ENCODE measurements around the gene IMMP2L.

IMMP2L gene

DNA sequence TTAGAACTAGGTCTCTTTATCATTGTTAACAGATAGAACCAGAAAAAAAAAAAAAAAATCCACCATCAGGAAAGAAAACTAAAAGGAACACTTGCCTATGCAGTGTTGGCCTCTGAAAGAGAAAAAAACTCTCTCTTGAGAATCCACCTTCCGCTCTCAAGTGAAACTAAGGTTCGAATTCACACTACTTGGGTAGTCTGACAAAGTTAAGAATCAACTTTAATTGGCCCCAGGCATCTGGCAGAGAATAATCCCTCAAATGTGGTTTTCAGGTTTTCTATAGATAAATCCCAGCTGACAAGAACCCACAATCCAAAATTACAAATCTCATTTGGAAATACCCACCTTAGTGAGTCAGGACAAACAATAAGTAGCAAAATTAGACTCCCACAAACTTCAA, 671.1 kb downstream of the IMMP2L start:
- no peak for DNase-seq

DNA sequence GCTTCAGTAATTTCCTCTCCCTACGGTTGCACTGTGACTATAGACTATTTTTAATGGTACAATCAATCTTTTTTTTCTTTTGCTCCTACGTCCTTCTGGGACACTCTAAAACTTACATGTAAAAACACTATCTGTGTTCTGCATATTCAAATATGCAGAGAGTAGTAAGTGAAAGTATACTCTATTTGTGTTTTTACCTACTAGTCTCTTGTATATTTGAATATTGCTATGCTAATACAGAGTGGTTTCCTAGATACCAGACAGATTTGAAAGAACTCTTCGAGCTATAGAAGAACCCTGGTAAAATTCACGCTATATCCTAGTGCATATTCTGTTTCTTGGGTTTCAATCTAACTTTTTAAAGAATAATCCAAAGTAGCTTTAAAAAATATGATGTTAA, 672.2 kb downstream of the IMMP2L start:
- no peak for DNase-seq

DNA sequence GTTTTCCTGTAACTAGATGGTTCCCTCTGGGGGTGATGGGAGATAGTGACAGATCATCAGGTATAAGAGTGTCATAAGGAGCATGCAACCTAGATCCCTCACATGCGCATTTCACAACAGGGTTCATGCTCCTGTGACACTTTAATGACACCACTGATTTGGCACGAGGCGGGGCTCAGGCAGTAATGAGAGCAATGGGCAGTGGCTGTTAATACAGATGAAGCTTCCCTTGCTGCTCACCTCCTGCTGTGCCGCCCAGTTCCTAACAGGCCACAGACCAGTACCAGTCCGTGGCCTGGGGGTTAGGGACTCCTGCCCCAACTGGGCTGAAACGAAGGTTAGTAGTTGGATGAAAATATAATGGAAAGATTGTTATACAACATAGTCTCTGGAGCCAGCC, 673.0 kb downstream of the IMMP2L start:
- DNase-seq, result no peak

DNA sequence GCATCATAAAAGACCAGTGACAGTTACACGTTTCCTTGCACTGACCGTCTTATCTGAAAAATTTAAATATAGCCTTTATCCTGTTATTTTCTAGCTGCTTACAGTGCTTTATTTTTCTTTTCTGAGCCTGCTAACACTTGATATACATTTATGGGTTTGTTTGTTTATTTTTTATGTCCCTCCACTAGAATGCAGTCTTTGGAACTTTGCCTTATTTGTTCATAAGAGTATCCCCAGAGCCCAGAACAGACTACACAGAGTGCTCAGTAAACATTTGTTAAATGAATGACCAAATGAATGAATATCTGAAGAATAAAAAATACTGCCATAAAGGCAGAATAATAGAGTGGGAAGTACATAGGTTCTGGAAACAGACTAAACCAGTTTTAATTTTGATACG, 673.7 kb downstream of the IMMP2L start:
- no peak for DNase-seq

DNA sequence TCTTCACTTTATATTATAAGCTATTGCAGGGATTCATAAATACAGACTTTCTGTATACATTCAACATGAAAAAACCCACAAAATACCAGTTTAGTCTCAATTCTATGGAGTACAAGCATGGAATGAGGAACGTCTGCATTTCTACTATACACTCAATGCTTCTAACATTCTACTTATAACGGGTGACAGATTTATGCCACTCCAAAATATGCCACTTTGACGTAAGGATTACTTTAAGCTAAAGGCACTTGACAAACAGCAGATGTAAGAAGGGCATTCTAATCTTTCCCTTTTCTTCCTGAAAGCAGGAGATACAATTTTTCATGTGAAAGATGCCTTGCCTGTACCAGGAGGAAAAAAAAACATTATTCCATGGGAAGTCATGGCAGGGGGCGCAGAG, 676.8 kb downstream of the IMMP2L start:
- no peak for DNase-seq

DNA sequence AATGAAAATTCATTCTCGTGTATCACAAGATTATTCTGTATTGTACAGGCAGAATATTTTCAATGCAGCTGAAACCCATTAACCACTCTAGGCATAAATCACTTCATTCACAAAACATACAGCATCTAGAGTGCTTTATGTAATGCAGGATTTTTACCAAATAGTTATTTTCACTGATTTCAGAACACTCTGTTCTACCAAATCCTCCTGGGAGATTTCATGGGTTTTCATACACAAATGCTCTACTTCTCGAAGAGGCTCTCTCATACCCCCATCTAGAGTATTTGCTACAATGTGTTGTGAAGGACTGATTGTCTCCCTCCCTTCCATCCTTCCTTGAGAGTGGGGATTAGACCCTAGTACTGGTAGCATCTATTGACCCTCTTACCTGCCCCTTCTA, 680.6 kb downstream of the IMMP2L start:
- DNase-seq, result no peak

DNA sequence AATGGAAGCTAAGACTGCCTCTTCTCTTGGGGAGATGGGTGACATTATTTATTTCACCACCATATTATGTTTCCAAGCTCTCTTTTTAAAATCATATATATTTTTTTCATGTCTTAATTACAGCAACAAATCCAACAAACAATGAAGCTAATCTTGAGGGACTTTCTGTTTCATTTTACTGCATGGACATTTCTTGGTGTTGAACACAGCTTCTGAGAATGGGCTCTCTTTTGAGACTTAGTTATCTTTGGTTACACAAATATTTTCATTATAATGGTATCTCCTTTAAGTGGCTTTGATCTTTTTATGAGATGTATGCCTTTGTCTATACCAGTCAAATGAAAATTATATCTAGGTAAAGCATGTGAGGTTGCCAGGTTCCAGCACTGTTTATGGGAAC, 681.3 kb downstream of the IMMP2L start:
- DNase-seq, result no peak

DNA sequence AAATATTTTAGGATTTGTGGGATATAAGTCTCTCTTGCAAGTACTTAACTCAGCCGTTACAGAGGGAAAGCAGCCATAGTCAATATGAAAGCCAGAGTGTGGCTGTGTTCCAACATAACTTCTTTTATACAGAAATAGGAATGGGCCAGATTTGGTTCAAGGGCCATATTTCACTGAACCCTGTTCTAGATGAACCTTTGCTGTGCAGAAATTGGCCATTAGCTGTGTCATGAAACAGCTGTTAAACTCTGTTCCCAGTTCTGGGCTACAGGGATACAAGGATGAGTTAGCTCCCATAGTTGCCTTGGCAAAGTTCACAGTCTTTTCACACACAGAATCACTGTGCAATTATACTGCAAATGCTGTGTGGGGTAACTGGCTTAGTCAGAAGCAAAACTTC, 685.3 kb downstream of the IMMP2L start:
- DNase-seq, result no peak

DNA sequence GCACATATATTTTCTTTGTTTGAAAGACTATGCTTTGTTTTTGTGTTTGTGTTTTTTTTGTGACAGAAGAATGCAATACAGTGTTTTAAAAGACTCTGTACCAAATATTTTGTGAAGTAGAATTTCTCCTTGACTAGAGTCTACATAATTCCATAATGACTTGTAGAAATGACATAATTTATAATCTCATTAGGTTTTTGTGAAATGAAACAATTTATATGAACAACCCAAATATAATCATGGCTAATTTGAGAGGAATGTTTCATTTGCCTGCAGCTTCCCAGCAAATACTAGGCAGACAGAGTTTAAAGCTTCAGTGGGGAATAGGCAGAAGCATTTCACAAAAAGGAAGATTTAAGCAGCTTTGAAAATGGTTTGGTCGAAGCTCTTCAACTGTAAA, 686.9 kb downstream of the IMMP2L start:
- DNase-seq, result no peak

DNA sequence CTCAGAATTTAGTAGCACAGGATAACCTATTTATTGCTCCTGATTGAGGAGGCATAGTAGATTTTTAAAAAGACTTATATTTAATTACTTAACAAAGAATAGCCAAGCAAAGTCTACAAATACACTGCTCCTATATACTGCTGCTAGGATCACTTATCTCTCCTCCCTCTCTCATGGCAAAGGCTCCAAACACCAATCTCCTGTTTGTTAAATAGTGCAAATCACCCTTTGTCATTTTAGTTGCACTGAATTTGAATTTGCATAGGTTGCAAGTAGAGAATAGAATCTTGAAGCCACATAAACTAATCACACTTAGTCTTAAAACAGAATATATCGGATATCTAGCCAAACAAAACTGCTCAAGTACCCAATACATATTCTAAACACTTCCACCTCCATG, 690.4 kb downstream of the IMMP2L start:
- DNase-seq, result no peak

DNA sequence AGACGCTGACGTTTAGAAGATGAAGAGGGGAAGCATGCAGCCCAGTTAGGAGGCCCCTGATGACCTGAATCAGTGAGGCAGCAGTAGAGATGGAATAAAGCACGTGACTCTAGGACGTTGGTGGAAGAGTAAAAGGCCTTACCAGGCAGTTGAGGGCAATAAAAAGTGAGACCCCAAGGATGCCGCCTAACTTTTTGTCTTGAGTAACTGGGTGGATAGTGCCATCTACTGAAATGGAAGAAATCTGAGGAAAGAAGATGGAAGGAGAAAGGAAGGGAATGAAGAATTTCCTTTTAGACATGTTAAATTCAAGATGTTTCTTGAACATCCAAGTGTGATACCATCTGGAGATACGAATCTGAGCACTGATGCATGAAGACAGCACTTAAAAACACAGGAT, 691.4 kb downstream of the IMMP2L start:
- DNase-seq, result no peak

DNA sequence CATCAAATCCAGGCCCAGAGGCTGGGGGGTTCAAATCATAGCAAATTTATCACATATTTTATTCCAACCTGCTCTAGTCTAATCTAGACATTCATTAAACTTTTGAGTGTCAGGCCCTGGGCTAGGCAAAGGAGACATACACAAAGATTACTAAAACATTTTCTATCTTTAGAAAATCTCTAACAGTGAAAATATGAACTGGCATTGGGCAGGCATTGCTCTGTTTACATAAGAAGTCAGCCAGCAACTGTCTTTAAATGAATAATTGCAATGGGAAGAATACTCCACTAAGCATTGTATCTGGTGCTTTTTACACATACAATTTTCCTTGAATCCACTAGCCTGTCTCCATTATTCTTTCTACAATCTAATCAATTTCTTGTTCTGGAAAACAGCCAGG, 693.8 kb downstream of the IMMP2L start:
- DNase-seq, result no peak

DNA sequence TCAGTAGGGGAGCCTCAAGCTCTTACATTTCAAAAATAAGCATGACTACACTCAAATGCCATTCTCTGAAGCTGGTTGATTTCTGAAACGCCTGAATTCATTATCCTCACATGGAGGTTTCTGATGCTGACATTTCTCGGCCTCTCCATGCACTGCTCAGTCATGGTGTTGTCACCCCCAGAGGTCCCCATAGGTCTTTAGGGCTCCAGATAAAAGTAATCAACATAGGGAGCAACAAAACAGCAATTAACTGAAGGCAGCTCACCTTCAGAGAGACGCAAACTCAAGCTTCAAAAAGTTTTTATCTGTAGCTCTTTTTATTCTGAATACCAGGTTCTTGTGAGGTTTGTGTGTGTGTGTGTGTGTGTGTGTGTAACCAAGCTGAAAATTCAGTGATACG, 694.5 kb downstream of the IMMP2L start:
- no peak for DNase-seq

DNA sequence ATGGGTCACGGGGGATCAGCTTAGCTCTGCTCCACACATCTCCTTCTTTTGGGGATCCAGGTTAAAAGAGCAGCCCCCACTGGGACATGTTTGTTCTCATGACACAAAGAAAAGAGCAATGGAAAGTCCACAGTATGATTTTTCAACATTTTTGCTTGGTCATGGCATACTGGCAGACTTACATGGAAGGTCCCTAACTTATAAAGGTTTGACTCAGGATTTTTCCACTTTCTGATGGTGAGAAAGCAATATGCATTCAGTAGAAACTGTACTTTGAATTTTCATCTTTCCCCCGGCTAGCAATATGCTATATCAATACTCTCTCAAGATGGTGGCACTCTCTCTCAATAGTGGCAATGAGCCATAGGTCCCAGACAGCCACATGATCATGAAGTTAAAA, 699.0 kb downstream of the IMMP2L start:
- no peak for DNase-seq

DNA sequence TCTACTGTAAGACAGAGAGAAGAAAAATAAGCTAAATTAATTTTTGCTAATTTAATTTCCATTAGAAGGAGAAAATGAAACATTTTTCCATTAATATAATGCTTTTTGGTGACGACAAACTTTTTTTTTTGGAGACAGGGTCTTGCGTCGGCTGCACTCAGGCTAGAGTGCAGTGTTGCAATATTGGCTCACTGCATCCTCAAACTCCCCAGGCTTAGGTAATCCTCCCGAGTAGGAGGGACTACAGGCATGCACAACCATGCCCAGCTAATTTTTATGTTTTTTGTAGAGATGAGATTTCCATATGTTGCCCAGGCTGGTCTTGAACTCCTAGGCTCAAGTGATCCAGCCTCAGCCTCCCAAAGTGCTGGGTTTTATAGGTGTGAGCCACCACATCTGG, 701.1 kb downstream of the IMMP2L start:
- no peak for DNase-seq

DNA sequence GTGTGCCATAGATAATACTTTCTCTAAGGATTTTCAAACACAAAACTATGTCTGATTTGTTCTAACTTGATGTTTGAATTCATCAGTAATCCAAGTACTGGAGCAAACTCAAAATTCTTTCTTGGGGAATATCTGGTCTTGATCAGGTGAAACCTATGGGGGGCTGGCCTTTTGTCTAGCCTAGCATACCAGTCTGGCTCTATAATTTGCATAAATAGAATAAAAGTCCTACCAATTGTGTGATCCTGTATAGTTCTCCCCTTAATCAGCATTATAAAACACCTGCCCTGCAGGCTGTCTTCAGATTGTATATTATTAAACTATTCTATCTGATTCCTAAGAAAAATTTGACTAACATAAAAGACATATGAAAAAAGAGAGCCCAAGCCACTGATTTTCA, 705.2 kb downstream of the IMMP2L start:
- no peak for DNase-seq

DNA sequence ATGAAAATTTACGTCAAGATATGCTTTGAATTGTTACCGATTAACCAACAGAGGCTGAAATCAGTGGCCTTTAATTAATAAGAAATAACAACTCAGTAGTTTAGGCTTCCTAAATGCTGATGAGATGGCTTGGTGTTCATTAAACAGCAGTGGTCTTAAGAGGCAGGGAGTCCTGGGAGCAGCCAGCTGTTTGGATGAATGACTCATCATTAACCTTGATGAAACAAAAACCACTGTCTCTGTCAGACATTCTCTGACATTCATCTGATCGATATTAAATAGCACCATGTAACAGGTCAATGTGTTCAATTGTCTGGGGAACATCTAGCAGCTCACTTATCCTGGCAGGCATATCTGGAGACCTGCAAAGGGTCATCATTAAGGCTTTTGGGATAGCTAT, 705.6 kb downstream of the IMMP2L start:
- DNase-seq, result no peak

DNA sequence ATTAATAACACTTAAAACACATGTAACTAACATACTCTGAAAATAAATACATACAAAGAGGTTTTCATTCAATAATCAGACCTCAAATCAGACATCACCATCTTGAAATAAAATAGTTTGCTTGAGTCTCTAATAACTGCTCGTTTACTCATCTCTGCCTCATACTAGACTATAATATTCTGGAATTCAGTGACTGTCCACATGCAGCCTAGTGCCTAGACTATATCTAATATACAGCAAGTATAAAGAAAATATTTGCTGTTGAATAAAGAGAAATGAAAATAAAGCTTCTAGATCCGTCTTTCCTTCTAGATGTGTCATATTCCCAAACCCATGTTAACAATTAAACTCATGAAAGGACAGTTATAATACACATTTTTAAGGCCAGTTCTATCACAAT, 707.6 kb downstream of the IMMP2L start:
- no peak for DNase-seq

DNA sequence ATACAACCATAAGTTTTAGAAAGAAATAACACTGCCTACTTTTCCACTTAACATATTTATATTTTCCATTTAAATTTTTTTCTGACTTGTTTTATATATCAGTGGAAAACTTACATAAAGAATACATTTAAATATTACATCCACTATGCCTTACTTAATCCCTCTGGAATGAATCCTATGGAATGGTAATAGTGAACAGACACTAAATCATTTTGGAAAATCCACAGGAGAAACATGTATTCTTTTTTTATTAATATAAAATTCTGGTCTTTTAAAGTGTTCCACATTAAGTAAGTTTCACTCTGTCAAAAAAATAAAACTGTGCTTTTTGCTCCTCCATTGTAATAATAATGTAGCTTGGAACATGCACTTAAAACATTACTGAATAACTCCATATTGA, 708.1 kb downstream of the IMMP2L start:
- no peak for DNase-seq

DNA sequence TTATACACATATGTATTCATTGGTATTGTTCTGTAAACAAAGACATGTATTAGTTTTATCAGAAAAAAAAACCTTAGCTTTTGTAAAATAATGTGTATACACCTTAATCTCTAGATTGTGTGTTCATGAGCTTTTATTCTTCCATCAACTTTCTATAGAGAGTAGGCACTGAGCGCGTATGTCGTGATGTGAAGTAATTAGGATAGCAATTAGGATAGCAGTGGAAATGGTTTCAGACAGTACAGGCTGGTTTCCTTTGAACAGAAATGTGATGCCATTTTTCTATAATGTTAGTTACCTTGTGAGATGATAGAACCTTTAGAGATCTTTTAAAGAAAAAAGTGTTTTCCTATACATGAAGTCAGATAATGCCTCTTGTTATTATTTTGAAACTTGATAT, 709.0 kb downstream of the IMMP2L start:
- DNase-seq, result no peak

DNA sequence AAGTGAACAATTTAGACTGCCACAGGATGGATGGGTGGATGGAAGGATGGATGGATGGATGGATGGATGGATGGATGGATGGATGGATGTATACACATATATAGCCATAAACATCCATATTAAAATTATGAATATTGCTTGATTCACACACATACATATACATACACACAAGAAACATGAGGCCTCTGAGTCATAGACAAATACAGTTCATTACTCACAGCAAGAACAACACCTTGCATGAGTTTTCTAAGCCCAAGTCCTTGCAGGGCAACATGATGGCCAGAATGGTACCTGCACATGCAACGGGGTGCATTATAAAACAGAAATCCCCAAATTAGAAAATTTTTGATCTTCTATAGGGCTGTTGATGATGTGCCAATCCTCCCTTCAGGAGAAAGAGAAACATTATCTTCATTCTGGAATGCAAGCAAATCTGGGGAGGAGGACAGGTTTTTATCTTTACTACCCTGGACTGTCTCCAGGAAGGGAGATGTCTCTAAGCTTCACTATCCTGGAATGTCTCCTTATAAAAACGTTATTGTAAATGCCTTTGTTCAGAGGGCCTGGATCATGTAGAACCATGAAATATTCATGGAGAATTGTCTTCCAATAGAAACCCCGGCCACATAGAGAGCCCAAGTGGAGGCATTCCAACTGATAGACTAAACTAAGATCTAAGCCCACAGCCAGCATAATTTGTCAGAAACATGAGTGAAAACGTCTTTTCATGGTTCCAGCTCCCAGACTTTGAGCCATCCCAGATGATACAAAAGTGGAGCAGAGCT, 709.9 kb downstream of the IMMP2L start:
- no peak for DNase-seq

DNA sequence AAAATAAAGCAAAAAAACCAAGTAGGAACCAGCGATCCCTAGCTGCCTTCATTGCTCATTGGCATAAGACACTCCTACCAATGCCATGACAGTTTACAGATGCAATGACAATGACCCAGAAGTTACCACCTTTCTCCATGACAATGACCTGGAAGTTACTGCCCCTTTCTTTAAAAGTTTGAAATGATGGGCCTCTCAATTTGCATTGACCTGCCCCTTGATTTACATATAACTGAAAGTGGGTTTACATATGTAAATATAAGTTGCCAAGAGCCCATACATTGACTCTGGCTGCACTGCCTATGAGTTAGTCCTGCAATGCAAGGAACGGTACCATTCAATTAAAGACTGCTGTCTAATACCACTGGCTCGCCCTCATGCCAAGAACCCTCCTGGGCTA, 712.1 kb downstream of the IMMP2L start:
- no peak for DNase-seq

DNA sequence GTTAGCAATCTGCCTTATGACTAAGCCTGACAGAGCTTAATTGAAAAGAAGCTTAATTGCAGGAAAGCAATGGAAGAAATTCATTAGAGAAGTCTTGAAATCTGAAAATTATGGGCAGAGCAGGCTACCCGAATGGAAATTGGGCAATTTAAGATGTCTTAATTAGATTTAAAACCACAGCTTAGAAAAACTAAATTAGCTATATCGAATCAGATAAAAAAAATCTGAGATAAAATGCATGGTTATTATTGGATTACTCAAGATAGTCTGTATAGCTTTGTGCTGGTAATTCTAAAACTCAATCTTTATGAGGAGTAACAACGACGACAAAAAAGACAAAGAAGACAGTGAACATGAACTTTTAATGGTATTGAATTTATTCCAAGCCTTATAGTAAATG, 719.5 kb downstream of the IMMP2L start:
- no peak for DNase-seq

DNA sequence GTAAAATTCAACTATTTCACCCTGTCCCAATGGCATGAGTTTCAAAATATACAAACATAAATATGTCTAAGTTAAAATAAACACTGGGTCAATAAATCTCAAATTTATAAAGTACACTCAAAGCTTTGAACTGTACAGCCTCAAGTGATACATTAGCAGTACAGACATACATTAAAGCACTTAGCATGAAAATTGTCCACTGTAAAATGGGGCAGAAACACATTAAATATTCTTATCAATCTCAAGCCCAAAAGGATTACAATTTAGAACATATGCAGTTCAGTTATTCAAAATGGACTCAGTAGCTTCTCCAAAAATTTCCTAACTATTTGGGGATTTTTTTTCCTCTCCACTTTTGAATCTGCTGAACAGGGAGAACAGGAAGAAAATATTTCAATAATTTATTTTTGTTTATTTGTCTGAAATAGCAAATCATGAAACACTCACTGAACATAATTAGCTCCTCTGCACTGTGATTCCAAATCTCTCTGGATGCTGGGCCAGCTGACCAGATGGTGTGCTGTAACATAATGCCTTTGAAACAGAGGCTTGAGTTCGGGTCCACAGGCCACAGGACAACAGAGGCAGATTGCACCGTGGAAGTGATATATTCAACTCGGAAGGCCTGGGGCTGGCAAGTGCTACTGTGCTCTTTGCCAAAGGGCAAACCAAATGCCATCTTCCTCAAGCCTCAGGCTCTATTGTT, 720.3 kb downstream of the IMMP2L start:
- DNase-seq, result no peak

DNA sequence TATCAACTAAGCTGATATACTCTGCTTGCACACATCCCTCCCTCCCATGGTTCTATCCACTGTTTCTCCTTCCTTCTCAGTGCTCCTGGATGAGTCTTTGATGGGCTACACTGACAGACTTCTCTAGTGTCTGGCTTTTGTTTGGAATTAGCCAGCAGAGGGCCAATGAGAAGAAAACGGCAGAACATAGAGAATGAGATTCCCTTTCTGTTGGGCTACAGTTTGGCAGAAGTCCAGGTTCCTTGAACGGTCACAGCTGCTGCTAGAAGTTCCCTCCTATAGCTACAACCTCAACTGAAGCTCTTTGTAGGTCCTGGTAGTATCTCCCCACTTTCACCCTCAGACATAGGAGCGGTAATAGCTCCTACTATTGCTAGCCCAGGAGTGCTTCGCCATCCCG, 722.4 kb downstream of the IMMP2L start:
- DNase-seq, result peak; percentile 65

Data from NCI-H2081 treated with DMSO at 0.1 percent for 48 hours (cell line).